CD4-positive, alpha-beta T cell treated with Interleukin-12 subunit alpha and Interleukin-12 subunit beta, for 1 hour (primary cell): Measurements from ENCODE around the gene CEP104.

Source experiments
- DNase-seq: peaks from one replicate; pipeline ENCODE4 v3.0.0-alpha.2; 2020

Gene CEP104

GRCh38 chr1:3795453-3796214 is 61.4 kb downstream of the CEP104 start:
- DNase-seq = no peak

DNA sequence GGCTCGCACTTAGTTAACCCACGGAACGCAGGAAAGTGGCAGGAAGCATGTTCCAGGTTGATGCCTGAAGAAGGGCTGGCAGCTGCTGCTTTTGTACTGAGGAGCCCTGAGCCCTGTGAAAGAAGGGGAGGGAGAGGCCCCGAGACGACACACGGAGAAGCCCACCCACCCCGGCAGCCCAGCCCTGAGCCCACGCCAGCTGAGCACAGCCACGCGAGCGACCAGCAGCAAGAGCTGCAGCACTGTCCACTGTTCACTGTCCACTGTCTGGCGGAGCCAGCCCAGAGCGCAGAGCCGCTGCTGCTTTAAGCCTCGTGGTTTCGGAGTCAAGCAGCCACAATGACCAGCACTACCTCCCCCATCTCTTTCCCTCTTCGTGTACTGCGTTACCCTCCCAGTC is 66.1 kb downstream of the CEP104 start:
- no peak for DNase-seq

GRCh38 chr1:3790500-3790923 is 66.5 kb downstream of the CEP104 start:
- no peak for DNase-seq

GRCh38 chr1:3789421-3790300 is 67.3 kb downstream of the CEP104 start:
- no peak for DNase-seq

DNA sequence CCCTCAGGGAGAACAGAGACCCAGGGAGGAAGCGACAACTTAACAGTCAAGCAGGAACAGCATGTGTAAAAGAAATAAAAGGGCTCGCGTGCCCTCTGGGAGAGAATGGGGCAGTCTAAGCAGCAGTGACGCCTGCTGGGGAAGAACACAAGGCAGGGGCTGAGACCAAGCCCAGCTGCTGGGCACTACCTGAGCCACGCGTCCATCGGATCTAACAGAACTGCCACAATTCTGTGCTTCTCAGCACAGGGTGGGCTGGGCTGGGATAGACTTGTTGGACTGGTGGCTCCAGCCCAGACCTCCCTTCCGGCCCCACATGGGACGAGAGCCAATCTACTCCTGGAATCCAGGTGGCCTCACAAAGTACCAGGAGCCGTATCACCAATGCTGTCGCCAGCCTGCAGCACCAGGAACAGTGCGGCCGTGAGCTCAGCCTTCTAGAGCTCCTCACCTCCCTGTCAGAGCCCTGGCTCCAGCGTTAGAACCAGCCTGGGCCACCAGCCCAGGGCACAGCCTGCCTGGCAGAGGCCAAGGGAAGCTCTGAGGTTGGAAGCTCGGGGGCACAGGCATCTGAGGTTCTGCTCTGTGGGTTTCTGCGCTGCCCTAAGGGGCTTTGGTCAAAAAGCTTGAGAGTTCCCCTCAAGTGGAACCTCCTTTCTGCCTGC is 68.1 kb downstream of the CEP104 start:
- DNase-seq = no peak

DNA sequence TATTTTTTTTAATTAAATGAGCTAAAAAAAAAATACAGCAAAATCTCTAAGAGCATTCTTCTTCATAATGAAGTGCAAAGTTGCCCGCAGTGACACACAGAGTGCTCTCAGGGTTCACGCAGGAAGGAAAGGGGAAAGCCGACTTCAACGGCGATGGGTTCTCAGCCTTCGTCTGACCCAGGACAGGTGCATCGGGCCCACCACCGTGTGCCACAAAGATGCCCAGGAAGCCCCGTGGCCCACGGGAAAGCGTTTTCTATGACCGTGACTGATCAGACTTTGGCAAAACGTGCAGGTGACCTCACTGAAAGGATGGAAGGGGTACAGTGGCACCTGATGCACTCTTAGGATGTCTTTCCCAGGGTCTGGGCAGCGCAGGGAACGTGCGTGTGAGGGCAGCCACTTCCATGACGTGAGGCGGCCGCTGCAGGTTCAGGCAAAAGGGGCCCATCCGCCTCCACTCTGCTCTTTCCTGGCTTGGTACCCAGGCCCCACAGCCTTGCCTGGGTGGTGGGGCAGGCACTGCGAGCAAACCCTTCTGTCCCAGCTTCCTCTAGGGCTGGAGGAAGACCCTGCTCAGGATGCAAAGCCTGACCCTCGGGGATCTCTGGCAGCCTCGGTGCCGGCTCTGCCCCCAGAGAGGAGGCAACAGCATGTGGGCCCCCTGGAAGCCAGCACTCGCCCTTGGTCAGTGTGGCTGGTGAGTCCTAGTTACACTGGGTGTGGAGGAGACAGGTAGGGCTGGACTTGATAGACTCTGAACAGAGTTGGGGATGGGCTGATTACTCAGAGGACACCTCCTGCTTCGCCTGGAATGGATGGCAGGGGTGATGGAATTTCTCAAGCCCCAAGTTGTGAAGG is 69.0 kb downstream of the CEP104 start:
- no peak for DNase-seq

DNA sequence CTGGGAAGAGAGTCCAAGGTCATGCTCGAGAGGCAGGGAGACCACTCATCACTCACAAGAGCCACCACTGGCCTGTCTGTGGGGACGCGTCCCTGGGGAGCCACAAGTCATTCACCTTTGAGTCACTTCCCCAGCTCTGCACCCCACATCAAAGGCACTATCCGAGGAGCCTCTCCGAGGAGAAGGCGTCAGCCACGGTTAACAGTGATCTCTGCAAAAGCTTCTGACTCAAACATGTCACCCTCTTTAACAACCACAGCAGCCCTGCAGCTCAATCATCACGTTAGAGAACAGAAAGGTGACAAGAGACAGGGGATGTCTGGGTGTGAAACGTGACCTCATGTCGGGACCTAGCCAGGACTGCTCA is 69.7 kb downstream of the CEP104 start:
- DNase-seq = no peak

GRCh38 chr1:3786468-3787348 is 70.3 kb downstream of the CEP104 start:
- DNase-seq = no peak

GRCh38 chr1:3785456-3786157 is 71.4 kb downstream of the CEP104 start:
- DNase-seq = no peak

DNA sequence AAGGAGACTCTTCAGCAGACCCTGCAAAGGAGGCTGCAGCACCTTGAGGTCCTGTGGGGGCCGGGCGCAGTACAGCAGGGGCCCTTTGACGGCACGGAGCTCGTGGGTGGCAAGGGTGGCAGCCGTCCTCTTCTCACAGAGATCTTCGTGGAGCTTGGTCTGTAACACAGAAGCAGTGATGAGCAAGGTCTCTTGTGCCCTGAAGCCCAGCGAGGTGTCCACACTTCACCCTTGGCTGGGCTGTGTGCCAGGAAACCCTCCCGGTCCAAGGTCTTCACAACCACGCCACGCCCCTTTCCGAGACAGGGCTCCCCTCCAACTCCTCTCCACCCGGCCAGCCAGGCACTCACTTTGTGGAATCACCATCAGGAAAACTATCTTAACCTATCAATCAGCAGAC is 72.0 kb downstream of the CEP104 start:
- DNase-seq = no peak

DNA sequence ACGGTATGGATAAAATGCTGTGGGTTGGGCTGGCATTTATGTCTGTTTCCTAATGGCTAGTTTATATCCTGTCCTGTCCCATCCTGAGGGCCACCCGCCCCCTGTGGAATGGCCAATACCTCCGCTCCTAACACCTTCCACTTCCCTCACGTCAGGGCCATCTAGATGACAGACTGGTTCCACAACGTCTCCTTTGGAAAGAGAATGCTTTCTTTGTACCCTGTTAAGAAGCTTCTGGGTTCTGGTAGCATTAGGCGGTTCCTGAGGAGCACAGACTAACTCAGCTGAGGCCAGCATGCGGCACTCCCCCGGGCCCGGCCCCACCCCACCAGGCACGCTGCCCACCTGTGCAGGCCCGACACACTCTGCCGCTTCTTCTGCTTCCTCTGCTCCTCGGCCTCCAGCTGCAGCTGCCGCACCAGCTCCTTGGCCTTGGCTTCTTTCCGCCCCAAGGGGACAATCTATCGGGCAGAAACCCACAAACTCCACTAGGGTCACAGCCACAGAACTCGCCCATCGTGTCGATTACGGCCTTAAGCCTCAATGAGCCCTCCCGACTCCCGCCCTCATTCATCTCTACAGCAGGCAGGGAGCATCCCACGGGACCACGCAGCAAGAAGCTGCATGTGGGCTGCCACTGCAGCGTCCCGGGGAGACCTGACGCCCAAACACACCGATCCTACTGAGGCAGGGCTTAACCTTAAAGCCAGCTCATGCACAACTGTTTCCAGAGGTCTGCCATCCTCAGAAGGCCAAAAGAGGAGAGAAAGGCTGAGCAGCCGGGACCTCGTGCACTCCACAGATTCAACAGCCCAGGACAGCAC is 73.1 kb downstream of the CEP104 start:
- no peak for DNase-seq

DNA sequence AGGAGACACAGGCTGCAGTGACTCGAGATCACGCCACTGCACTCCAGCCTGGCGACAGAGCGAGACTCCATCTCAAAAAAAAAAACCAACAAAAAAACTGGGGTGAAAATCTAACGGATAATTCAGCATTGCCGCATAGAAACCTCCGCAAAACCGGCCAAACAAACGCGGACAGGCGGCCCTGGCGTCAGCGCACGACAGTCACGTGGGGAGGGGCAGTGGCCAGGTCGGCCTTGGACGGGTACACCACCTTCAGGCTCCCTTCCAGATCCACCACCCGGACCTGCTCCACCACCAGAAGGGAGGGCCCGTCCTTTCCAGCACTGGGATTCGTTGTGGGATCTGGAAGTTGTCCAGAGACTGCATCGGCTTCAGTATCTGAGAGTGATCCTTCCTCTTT is 76.1 kb downstream of the CEP104 start:
- no peak for DNase-seq

- DNase-seq = no peak
Observed at GRCh38 chr1:3779912-3780416, 77.0 kb downstream of the CEP104 start.

DNA sequence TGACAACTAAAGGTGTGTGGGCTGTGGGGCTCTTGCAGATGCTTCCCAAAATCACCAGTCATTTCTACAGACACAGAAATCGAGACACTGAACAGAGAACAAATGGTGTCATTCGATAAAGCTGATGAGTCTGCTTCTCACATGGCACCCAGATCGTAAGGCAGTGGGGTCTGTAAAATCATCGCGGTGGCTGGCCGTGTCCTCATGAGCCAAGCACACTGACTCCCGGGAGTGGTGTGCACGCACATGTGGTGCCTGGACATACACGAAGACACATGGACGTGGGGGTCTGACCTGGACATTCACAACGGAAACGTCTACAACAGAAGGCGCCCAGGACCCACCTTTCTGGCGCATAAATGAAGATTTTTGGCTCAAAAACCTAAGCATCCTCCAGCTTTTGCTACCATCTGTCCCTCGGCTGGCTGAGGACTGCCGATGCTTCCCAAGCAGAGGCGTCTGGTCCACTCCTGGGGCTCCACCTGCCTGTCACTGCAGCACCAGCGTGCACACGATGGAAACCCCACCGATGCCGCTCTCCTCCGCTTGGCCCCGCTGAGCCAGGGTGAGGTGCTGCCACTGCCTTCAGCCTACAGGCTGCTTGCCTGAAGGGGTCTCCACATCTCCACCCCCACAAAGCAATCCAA is 77.6 kb downstream of the CEP104 start:
- no peak for DNase-seq

GRCh38 chr1:3778590-3779264 is 78.3 kb downstream of the CEP104 start:
- no peak for DNase-seq

DNA sequence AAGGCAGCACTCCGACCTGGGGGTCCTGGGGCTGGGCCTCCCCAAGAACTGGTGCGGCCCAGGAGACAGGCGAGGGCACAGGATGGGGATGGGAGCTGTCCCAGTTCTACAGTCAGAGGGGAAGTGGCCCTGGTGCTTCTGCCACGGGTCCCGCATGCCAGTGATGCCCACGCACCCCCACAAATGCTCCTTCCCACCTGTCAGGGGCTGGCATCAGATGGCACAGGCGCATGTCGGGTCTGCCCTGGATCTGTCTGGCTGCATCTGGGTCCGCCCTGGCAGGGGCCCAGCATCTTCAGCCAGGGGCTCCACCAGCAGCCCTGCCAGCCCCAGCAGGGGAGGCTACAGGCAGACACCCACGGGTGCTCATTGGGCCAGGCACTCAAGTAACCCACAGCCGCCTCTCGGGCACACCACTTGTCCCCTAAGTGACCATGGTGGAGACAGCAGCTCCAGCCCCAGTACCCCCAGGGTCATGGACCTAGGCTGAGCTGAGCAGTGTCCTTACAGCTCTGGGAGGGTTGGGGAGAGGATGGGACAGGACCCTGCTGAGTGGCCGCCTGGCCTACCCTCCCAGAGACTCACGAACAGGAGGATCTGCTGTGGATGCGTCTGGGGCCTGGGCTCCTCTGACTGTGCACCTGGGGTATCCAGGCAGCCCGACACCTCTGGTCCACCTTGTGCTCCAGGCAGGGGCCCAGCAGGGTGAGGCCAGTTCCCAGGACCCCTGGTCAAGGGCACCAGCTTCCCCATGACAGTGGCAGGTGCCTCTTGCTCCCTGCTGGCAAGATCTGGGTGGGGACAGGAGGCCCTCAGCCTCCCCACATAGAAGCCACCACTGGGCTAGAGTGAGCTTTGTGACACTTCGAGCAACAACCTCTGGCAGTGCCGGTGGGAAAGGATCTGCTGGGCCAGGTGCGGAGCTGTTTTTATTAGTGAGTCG is 79.1 kb downstream of the CEP104 start:
- DNase-seq = no peak

DNA sequence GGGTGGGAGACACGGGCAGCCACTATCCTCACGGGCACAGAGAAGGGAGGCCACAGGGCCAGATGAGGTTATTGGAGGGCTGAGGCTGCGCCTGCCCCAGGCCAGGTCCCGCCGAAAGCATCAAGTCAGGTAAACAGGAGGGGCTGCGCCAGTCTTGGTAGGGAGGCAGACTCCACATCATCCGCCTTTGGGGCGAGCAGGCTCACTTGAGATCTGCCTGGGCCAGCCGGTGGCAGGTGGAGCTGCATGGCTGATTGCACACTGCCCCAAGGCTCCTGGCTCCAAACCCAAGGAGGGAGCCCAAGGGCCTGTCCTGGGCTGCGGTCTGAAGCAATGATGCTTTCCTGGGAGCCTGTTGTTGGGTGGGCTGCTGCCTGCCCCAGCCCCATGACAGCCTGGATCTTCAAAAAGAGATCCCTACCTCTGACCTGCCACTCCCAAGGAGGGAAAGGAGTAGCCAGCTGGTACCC is 79.9 kb downstream of the CEP104 start:
- no peak for DNase-seq
